Measurements from ENCODE around the gene ETAA1.

Gene ETAA1

DNA sequence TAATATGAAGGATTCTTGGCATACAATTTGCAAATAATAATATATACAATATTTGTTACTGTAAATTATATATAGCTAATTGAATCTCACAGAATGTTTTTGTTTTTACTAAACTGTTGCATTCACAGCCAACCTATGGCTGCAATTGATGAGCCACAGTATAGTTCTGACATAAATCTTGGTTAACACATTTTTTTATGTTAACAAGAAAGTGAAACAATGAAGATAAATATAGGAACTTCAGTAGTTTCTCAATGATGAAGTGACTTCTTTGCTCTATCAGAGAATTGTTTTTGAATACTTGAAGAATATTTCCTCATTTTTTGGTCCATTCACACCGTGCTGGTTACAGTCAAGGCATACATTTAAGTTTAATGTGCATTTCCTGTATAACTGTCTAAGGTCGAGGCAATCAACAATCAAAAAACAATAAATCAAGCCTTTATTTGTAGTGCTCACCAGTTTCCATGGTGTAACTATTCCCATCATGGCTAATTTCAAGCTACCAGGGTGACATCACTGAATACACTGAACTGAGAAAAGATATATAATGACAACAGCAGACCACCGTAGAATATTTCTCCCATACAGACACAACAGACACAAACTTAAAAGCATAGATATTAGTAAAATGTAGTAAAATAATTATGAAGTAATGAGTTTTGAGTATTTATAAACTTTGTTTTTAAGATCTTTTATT, 12.9 kb upstream of the ETAA1 start:
- WGBS (ENCODE audit: insufficient coverage): 80% methylated on average over 1 of the region's 3 CpGs
- POLR2A ChIA-PET: no interaction called here
- Histone ChIP-seq H3K4me3 (ENCODE audit: control insufficient read depth in 1 of 7, extremely low read depth in 1 of 7, insufficient read depth in 4 of 7, low read depth in 2 of 7, low read length in 6 of 7) (no peak overlapping the region), H3K4me1 (ENCODE audit: control extremely low read depth in 1 of 4, control insufficient read depth in 4 of 4, insufficient read depth in 4 of 4, low read length in 3 of 4) (no peaks in the 10 kb centered on the region), H3K27ac (ENCODE audit: insufficient read depth in 1 of 2, low read depth in 1 of 2, low read length in 2 of 2, poor library complexity in 1 of 2, severe bottlenecking in 2 of 2) (no peak overlapping the region), H3K9me3 (ENCODE audit: control extremely low read depth in 1 of 5, control insufficient read depth in 4 of 5, insufficient read depth in 2 of 5, low read depth in 1 of 5, low read length in 4 of 5) (peaks cover 0 to 2% (median 0%) of the 10 kb centered on the region in 5 experiments), H3K27me3 (replicated peaks in 2 of 5; ENCODE audit: control insufficient read depth in 4 of 5, insufficient read depth in 5 of 5, low read length in 4 of 5) (no peaks in the 10 kb centered on the region), H3K36me3 (ENCODE audit: control insufficient read depth in 4 of 4, insufficient read depth in 4 of 4, low read length in 3 of 4) (no peaks in the 10 kb centered on the region)
- CTCF ChIA-PET: interaction anchor here (0.6 kb wide), 1 partner anchor 461 kb away, joined by 3 read pairs; no protein-coding TSS in a partner anchor
- no peak for DNase-seq

- 100% methylated on average over 1 of the region's 2 CpGs for WGBS (ENCODE audit: insufficient coverage)
- Histone ChIP-seq H3K27me3 (replicated peaks in 2 of 5; ENCODE audit: control insufficient read depth in 4 of 5, insufficient read depth in 5 of 5, low read length in 4 of 5) (no peaks in the 10 kb centered on the region), H3K4me1 (ENCODE audit: control extremely low read depth in 1 of 4, control insufficient read depth in 4 of 4, insufficient read depth in 4 of 4, low read length in 3 of 4) (no peaks in the 10 kb centered on the region), H3K9me3 (ENCODE audit: control extremely low read depth in 1 of 5, control insufficient read depth in 4 of 5, insufficient read depth in 2 of 5, low read depth in 1 of 5, low read length in 4 of 5) (no peaks in the 10 kb centered on the region), H3K36me3 (ENCODE audit: control insufficient read depth in 4 of 4, insufficient read depth in 4 of 4, low read length in 3 of 4) (no peaks in the 10 kb centered on the region), H3K27ac (ENCODE audit: insufficient read depth in 1 of 2, low read depth in 1 of 2, low read length in 2 of 2, poor library complexity in 1 of 2, severe bottlenecking in 2 of 2) (no peak overlapping the region), H3K4me3 (ENCODE audit: control insufficient read depth in 1 of 7, extremely low read depth in 1 of 7, insufficient read depth in 4 of 7, low read depth in 2 of 7, low read length in 6 of 7) (no peak overlapping the region)
- no peak for DNase-seq
- ChIA-PET CTCF (no interaction called here), POLR2A (no interaction called here)
Observed at GRCh38 chr2:67388680-67389079, 8.5 kb upstream of the ETAA1 start.

DNA sequence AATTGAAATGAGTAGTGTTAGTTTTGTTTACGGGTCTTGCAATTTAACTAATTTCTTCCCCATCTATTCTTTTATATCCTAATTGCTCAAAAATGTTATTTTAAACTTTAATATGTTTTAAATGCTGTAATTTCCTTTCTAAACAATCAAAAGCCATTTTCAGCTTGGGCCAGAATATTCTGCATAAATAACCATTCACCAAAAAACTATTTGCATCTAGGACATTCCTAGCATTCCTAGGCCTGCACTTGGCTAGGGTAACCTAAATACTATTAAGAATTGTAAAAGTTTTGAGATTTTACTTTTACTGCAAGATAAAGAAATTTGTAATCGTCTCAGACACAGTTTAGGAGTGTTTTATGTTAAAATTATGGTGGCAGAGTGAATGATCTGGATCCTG, 7.8 kb upstream of the ETAA1 start:
- no peaks in the 10 kb centered on the region for H3K4me1 ChIP-seq (ENCODE audit: control extremely low read depth in 1 of 4, control insufficient read depth in 4 of 4, insufficient read depth in 4 of 4, low read length in 3 of 4)
- H3K4me3 ChIP-seq (ENCODE audit: control insufficient read depth in 1 of 7, extremely low read depth in 1 of 7, insufficient read depth in 4 of 7, low read depth in 2 of 7, low read length in 6 of 7): no peak overlapping the region
- no peak overlapping the region for H3K27ac ChIP-seq (ENCODE audit: insufficient read depth in 1 of 2, low read depth in 1 of 2, low read length in 2 of 2, poor library complexity in 1 of 2, severe bottlenecking in 2 of 2)
- H3K36me3 ChIP-seq (ENCODE audit: control insufficient read depth in 4 of 4, insufficient read depth in 4 of 4, low read length in 3 of 4): no peaks in the 10 kb centered on the region
- no peaks in the 10 kb centered on the region for H3K27me3 ChIP-seq (replicated peaks in 2 of 5; ENCODE audit: control insufficient read depth in 4 of 5, insufficient read depth in 5 of 5, low read length in 4 of 5)
- WGBS (ENCODE audit: insufficient coverage): 88% methylated on average over 1 of the region's 2 CpGs
- CTCF ChIA-PET: interaction anchor here (1.5 kb wide), 1 partner anchor 18 kb away, joined by 3 read pairs; no protein-coding TSS in a partner anchor
- H3K9me3 ChIP-seq (ENCODE audit: control extremely low read depth in 1 of 5, control insufficient read depth in 4 of 5, insufficient read depth in 2 of 5, low read depth in 1 of 5, low read length in 4 of 5): no peaks in the 10 kb centered on the region
- POLR2A ChIA-PET: no interaction called here
- DNase-seq: no peak

- no peaks in the 10 kb centered on the region for H3K27me3 ChIP-seq (replicated peaks in 2 of 5; ENCODE audit: control insufficient read depth in 4 of 5, insufficient read depth in 5 of 5, low read length in 4 of 5)
- DNase-seq: no peak
- no peak overlapping the region for H3K4me3 ChIP-seq (ENCODE audit: control insufficient read depth in 1 of 7, extremely low read depth in 1 of 7, insufficient read depth in 4 of 7, low read depth in 2 of 7, low read length in 6 of 7)
- ChIA-PET CTCF (interaction anchor here (1.5 kb wide), 1 partner anchor 18 kb away, joined by 3 read pairs; no protein-coding TSS in a partner anchor), POLR2A (interaction anchor here (0.6 kb wide), 1 partner anchor 93 kb away, joined by 3 read pairs; no protein-coding TSS in a partner anchor)
- H3K4me1 ChIP-seq (ENCODE audit: control extremely low read depth in 1 of 4, control insufficient read depth in 4 of 4, insufficient read depth in 4 of 4, low read length in 3 of 4): no peaks in the 10 kb centered on the region
- H3K9me3 ChIP-seq (ENCODE audit: control extremely low read depth in 1 of 5, control insufficient read depth in 4 of 5, insufficient read depth in 2 of 5, low read depth in 1 of 5, low read length in 4 of 5): no peaks in the 10 kb centered on the region
- no peak overlapping the region for H3K27ac ChIP-seq (ENCODE audit: insufficient read depth in 1 of 2, low read depth in 1 of 2, low read length in 2 of 2, poor library complexity in 1 of 2, severe bottlenecking in 2 of 2)
- H3K36me3 ChIP-seq (ENCODE audit: control insufficient read depth in 4 of 4, insufficient read depth in 4 of 4, low read length in 3 of 4): no peaks in the 10 kb centered on the region
Observed at GRCh38 chr2:67389788-67390187, 7.3 kb upstream of the ETAA1 start.

GRCh38 chr2:67393237-67393636, 3.9 kb upstream of the ETAA1 start:
- Histone ChIP-seq H3K36me3 (ENCODE audit: control insufficient read depth in 4 of 4, insufficient read depth in 4 of 4, low read length in 3 of 4) (no peaks in the 10 kb centered on the region), H3K4me1 (ENCODE audit: control extremely low read depth in 1 of 4, control insufficient read depth in 4 of 4, insufficient read depth in 4 of 4, low read length in 3 of 4) (peaks cover 0 to 4% (median 2%) of the 10 kb centered on the region in 4 experiments), H3K9me3 (ENCODE audit: control extremely low read depth in 1 of 5, control insufficient read depth in 4 of 5, insufficient read depth in 2 of 5, low read depth in 1 of 5, low read length in 4 of 5) (no peaks in the 10 kb centered on the region), H3K4me3 (ENCODE audit: control insufficient read depth in 1 of 7, extremely low read depth in 1 of 7, insufficient read depth in 4 of 7, low read depth in 2 of 7, low read length in 6 of 7) (no peak overlapping the region), H3K27ac (ENCODE audit: insufficient read depth in 1 of 2, low read depth in 1 of 2, low read length in 2 of 2, poor library complexity in 1 of 2, severe bottlenecking in 2 of 2) (no peak overlapping the region), H3K27me3 (replicated peaks in 2 of 5; ENCODE audit: control insufficient read depth in 4 of 5, insufficient read depth in 5 of 5, low read length in 4 of 5) (no peaks in the 10 kb centered on the region)
- CTCF ChIA-PET: no interaction called here
- no peak for DNase-seq
- POLR2A ChIA-PET: no interaction called here

DNA sequence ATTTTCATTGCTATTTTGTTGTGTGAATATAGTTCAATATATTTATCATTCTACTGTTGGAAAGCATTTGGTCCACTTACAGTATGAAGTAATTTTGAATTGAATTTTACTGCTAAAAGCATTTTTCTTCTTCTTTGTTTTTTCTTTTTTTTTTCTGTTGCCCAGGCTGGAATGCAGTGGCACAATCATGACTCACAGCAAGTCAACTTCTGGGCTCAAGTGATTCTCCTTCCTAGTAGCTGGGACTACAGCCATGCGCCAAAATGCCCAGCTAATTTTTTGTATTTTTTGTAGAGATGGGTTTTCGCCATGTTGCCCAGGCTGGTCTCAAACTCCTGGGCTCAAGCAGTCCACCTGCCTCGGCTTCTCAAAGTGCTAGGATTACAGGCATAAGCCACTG, 2.4 kb upstream of the ETAA1 start:
- H3K4me3 ChIP-seq (ENCODE audit: control insufficient read depth in 1 of 7, extremely low read depth in 1 of 7, insufficient read depth in 4 of 7, low read depth in 2 of 7, low read length in 6 of 7): no peak overlapping the region
- H3K4me1 ChIP-seq (ENCODE audit: control extremely low read depth in 1 of 4, control insufficient read depth in 4 of 4, insufficient read depth in 4 of 4, low read length in 3 of 4): peaks cover 0 to 6% (median 2%) of the 10 kb centered on the region in 4 experiments
- POLR2A ChIA-PET: no interaction called here
- CTCF ChIA-PET: no interaction called here
- H3K36me3 ChIP-seq (ENCODE audit: control insufficient read depth in 4 of 4, insufficient read depth in 4 of 4, low read length in 3 of 4): no peaks in the 10 kb centered on the region
- 100% methylated on average over 1 of the region's 3 CpGs for WGBS (ENCODE audit: insufficient coverage)
- no peak overlapping the region for H3K27ac ChIP-seq (ENCODE audit: insufficient read depth in 1 of 2, low read depth in 1 of 2, low read length in 2 of 2, poor library complexity in 1 of 2, severe bottlenecking in 2 of 2)
- DNase-seq: no peak
- H3K27me3 ChIP-seq (replicated peaks in 2 of 5; ENCODE audit: control insufficient read depth in 4 of 5, insufficient read depth in 5 of 5, low read length in 4 of 5): no peaks in the 10 kb centered on the region
- H3K9me3 ChIP-seq (ENCODE audit: control extremely low read depth in 1 of 5, control insufficient read depth in 4 of 5, insufficient read depth in 2 of 5, low read depth in 1 of 5, low read length in 4 of 5): no peaks in the 10 kb centered on the region

DNA sequence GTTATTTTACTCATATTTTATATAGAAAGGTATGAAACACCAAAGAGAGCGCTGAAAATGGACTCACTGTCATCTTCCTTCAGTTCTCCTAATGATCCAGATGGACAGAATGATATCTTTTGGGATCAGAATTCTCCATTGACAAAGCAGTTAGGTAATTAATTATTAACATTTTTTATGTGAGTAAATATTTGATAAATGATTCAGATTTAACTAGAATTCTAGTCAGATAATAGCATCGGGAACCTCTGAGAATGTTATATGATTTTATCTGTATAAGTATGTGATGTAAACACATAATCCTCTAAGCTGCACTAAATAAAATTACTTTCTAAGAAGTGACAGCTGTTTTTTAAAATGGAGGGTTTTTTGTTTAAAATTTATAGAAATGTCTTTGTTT, 2.0 kb downstream of the ETAA1 start:
- POLR2A ChIA-PET: no interaction called here
- WGBS (ENCODE audit: insufficient coverage): no CpG with 5 or more reads among the region's 2 CpGs
- Histone ChIP-seq H3K4me3 (ENCODE audit: control insufficient read depth in 1 of 7, extremely low read depth in 1 of 7, insufficient read depth in 4 of 7, low read depth in 2 of 7, low read length in 6 of 7) (no peak overlapping the region), H3K27ac (ENCODE audit: insufficient read depth in 1 of 2, low read depth in 1 of 2, low read length in 2 of 2, poor library complexity in 1 of 2, severe bottlenecking in 2 of 2) (no peak overlapping the region), H3K9me3 (ENCODE audit: control extremely low read depth in 1 of 5, control insufficient read depth in 4 of 5, insufficient read depth in 2 of 5, low read depth in 1 of 5, low read length in 4 of 5) (no peaks in the 10 kb centered on the region), H3K27me3 (replicated peaks in 2 of 5; ENCODE audit: control insufficient read depth in 4 of 5, insufficient read depth in 5 of 5, low read length in 4 of 5) (no peaks in the 10 kb centered on the region), H3K4me1 (ENCODE audit: control extremely low read depth in 1 of 4, control insufficient read depth in 4 of 4, insufficient read depth in 4 of 4, low read length in 3 of 4) (peaks cover 0 to 6% (median 2%) of the 10 kb centered on the region in 4 experiments), H3K36me3 (ENCODE audit: control insufficient read depth in 4 of 4, insufficient read depth in 4 of 4, low read length in 3 of 4) (peaks cover 6 to 19% (median 10%) of the 10 kb centered on the region in 4 experiments)
- CTCF ChIA-PET: no interaction called here
- no peak for DNase-seq

Measured in common myeloid progenitor, CD34-positive (primary cell).